AG08395 (cell line): ENCODE data around the gene ZNF512B.
A peak's percentile ranks its signal among the peaks of the same experiment; 100 is the strongest.
"Not testable (repeated sequence)": the region's sequence is repeated elsewhere in the genome, so short reads cannot be mapped to it uniquely, and the experiment has no call there.

ENCODE experiments used
- DNase-seq: peaks from one replicate; pipeline ENCODE4 v3.0.0; 2012; ENCODE audit warnings: mixed read lengths, low spot score

ZNF512B gene

DNA sequence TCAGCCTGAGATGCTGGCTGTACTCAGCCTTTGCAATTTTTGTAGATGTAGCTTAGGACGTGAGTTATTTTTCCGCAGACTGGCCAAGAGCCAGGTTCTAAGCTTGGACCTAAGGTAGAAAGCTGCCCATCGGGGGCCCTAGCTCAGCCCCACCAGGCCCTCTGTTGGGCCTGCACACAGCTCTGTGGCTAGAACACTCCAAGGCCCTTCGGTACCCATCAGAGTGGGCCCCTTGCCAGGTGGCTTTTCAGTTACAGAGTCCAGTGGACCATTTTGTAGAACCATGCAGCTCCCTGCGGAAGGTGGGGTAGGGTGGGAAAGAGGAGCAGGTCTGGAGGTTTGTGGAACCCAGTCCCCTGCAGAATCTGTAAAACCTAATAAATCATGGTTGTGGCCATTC is 36.1 kb downstream of the ZNF512B start:
- no peak for DNase-seq

DNA sequence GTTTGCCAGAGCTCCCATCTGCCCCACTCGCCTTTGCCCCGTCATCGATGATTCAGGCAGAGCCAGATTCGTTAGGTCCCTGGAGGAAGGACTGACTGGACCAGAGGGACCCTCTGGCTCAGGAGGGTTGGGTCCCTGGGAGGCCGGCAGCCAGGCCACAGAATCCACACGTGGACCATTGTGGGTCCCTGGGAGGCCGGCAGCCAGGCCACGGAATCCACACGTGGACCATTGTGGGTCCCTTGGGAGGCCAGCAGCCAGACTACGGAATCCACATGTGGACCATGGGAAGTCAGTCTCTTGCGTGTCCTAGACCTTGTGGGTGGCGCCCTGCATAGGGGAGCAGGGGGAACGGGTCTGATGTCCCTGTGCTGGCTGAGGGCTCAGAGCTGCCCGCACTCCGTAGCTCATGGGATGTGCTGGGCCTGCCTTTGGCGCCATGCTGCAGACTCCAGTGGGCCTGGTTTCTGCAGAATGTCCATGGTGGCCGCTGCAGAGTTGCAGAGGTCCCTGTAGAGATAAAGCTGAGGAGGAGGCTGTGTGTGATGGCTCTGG is 37.0 kb downstream of the ZNF512B start:
- no peak for DNase-seq

DNA sequence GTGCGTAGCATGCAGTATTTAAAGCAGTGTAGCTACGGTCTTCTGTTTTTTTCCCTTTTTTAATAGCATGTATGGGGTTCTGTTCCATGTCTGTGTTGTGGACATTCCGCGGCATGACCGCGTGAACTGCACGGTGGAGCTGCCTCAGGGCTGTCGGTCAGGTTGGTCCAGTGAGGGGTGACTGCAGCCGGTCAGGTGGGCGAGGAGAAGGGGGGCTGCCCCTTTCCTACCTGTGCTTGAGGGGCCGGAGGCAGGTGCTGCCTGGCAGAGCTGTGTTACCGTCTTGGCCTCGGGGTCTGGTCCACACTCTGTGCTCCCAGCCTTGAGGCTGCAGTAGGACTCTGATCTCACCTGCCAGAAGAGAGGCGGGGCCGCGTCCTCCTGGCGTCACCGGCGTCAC is 38.0 kb downstream of the ZNF512B start:
- no peak for DNase-seq

DNA sequence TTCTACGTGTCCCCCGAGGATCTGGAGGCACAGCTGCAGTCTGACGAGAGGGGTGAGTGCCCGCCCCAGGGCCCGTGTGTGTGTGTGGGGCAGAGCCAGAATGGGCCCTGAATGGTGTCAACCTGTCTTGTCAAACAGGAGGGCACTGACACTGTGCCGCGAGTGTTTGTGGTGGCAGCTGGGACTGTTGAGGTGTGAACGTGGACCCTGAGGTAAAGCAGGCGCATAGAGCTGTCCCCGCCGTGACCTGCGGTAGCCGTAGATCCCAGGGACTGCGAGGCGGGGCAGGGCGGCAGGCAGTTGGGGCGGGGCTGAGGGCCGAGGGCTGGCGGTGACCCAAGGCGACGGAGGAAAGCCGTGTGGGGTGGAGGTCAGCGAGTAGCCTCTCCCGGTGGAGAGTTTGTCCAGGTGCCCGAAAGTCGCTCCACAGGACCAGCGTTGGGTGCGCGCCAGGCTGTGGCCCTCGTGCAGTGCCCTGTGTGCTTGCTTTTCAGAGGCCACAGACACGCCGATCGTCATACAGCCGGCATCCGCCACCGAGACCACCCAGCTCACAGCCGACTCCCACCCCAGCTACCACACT is 38.7 kb downstream of the ZNF512B start:
- no peak for DNase-seq

DNA sequence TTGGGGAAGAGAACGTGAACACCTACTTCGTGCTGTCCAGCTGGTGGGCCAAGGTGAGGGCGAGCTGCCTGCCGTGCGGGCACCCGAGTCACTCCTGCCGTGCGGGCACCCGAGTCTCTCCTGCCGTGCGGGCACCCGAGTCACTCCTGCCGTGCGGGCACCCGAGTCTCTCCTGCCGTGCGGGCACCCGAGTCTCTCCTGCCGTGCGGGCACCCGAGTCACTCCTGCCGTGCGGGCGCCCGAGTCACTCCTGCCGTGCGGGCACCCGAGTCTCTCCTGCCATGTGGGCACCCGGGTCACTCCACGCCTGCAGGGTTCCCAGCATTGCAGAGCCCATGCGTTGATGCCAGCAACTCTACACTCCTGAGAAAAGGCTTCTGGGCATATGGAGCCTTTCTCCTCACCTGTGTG is 40.3 kb downstream of the ZNF512B start:
- DNase-seq = not testable (repeated sequence)

DNA sequence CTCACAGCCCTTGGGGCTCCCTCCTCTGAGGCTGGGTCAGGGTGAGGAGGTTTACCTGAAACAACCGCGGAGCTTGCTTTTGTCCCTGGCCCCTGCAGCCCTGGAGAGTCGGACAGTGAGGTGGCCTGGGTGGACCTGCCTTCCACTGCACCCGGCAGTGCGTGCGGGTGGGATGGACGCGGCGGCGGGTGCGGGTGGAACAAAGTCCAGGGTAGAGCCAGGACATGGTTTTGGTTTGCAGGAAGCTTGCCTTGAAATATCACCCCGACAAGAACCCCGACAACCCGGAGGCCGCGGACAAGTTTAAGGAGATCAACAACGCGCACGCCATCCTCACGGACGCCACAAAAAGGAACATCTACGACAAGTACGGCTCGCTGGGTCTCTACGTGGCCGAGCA is 40.7 kb downstream of the ZNF512B start:
- DNase-seq = no peak

DNA sequence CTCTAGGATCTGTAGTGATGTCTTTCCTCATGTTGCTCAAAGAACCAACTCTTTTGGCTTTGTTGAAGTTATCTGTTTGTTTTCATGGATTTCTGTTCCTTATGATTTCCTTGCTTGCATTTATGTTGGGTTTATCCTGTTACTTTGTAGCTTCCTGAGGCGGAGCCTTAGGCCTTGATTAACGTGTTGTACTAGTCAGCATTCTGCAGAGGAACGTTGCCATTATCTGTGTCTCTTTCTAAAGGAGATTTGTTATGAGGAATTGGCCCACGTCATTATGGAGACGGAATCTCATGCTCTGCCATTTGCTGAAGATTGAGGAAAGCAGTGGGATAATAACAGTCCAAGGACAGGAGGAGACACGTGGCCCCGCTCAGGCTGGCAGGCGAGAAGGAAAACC is 43.4 kb downstream of the ZNF512B start:
- no peak for DNase-seq

DNA sequence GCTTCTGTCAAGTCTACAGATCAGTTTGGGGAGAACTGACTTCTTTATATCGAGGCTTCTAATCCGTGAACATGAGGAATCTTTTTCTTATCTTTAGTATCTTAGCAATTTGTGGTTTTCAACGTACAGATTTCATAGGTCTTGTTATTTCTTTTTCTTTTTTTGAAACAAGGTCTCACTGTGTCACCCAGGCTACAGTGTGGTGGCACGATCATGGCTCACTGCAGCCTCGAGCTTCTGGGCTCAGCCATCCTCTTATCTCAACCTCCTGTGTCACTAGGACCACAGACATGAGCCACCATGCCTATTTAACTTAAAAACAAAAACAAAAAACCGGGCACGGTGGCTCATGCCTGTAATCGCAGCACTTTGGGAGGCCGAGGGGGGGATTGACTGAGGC is 45.5 kb downstream of the ZNF512B start:
- no peak for DNase-seq

DNA sequence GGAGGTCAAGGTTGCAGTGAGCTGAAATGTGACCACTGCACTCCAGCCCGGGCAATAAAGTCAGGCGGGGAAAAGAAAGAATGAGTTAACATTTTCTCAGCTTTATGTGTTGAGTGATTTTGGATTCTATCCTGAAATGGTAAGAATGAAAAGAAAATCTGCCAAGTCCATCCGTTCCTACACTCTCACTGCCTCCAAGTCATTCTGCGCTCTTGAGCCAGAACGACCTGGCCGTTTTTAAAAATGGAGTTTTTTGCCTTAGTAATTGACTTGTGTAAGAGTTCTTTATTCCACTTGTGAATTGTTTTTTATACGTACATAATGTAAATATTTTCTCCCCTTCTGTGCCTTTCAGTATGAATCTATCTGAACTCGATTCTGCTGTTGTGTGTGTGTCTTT is 46.1 kb downstream of the ZNF512B start:
- DNase-seq = no peak

DNA sequence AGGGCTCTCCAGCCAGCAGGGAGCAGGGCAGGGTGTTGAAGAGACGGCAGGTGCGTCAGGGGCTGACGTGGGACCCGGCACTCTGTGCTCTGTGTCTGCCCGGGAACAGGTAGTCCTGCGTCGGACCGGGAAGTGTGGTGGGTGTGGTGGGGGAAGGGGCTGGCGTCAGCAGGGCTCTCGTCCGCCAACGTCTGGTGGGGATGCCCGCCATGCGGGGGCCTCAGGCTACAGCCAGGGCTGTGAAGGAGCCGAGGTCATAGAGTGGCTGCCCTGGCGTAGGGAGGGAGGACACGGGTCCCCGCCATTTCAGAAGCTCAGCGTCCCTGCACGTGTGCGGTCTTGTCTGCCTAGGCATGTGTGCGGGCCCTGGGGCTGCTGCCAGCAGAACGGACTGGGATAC is 49.5 kb downstream of the ZNF512B start:
- DNase-seq = no peak

DNA sequence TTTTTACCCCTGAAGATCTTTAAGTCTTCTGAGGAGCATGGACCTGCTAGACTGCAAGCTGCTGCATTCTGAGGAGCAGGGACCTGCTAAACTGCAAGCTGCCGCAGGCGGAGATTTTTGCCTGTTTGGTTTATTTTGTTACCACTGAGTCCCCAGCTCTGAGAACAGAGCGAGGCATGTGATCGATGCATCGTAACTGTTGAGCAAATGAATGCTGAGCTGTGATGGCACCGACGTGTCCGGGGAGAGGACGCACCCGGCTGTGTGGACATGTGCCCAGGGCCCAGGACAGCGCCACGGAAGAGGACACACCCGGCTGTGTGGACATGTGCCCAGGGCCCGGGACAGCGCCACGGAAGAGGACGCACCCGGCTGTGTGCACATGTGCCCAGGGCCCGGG is 50.6 kb downstream of the ZNF512B start:
- DNase-seq = no peak

DNA sequence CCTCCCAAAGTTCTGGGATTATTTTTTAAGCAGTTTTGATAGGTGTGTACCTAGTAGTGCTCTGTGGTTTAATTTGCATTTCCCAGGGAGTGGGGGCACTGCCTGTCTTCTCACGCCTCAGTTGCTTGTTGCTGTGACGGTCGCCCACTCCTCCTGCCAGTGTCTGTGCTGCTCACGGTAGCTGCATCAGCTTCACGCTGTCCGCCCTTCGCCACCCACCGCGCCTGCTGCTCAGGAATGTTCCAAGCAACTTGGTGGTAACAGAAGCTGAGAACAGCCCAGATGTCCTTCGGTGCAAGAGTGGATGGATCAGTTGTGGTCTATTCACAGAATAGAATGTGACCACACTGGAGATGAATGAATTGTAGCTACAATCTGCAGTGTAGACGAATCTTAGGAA is 51.9 kb downstream of the ZNF512B start:
- no peak for DNase-seq

DNA sequence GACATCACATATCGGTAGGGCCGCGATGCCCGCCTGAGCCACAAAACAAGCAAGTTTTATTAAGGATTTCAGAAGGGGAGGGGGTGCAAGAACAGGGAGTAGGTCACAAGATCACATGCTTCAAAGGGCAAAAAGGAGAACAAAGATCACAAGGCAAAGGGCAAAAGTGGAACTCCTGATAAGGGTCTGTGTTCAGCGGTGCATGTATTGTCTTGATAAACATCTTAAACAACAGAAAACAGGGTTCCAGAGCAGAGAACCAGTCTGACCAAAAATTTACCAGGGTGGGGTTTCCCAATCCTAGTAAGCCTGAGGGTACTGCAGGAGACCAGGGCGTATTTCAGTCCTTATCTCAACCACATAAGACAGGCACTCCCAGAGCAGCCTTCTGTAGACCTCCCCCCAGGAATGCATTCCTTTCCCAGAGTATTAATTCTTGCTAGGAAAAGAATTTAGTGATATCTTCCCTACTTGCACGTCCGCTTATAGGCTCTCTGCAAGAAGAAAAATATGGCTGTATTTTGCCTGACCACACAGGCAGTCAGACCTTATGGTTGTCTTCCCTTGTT is 53.3 kb downstream of the ZNF512B start:
- DNase-seq = not testable (repeated sequence)

DNA sequence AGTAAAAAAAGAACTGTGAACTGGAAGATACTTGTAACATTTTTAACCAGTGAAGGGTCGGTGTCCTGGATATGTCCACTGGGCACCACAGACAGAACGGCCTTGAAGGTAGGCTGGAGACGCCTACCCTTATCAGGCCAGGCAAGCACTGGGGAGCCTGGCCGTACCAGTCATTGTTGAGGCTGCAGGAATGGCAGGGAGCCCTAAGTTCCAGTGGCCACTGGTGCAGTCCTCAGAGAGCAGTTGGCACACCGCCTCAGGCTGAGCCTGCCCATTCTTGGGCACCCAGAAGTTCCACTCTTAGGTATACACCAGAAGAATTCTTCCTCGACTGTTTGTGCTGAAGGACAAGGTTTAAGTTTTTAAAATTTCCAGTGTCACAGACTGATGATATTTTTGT is 54.3 kb downstream of the ZNF512B start:
- no peak for DNase-seq

DNA sequence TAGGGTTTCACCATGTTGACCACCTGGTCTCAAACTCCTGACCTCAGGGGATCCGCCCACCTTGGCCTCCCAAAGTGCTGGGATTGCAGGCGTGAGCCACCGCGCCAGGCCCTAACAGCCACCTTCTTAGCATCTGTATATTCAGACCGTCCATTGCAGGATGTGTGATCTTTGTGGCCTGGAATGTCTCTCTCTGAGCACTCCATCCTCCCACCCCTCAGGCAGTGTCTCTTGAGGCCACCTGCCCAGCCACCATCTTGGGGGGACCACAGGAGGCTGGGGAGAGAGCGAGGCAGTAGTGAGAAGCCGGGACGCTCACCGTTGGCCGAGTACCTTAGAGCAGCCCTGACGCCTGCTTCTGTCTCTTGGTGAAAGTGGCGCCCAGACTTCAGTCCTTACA is 56.0 kb downstream of the ZNF512B start:
- no peak for DNase-seq

DNA sequence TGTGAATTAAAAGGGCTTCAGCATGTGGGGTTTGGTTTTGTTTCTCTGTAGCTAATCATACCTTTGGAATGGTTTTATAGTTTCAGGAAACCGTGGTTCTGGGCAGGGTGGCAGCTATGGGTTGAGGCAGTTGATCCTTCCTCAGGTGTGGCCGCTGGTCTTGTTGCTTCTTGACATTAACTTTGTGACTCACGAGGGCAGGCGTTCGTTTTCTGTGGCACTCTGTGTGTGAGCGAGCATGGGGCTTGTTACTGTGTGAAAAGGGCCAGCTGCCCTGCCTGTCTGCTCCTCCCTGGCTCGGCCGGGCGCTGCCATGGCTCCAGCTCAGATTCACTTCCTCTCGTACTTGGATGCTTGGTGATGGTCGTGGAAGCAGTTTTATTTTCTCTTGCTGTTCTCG is 58.6 kb downstream of the ZNF512B start:
- DNase-seq = peak; percentile 22

DNA sequence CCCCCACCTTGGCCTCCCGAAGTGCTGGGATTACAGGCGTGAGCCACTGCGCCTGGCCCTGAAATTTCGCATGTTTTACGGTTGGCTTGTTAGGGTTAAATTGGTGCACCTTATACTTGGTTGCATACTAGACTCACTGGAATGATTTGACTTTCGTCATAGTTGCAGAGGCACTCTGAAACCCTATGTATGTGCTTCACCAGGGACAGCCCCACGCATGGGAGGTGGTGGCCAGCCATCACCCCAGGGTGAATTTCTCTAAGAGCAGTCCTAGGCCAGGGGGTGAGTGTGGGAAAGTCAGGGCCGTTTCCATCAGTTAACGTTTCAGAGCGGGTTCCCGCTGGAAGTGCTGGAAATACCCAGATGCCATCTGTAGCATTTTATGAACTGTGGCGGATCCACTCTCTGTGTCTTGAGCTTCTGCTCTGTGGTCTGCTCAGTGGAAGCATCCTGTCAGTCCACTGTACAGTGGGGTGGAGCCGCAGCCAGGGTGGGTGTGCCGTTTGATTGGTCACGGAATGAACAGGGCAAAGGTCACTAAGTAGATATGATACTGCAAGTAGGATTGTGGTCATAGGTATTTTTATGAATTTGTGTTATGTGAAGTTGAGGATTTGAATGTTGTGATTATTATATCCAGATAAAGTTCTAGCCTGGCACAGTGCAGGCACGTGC is 61.6 kb downstream of the ZNF512B start:
- no peak for DNase-seq
